Measurements from ENCODE around the gene CCDC116. TPM values are rescaled to one million over a fixed set of nuclear protein-coding genes. Genes with fewer than 3 reads are reported as not detected.

Gene CCDC116
- total RNA-seq, 1 donor from 2014 or later: not detected

- FAIRE-seq: peak; percentile 36
Observed at GRCh38 chr22:21646608-21647590, 14.3 kb downstream of the CCDC116 start.

DNA sequence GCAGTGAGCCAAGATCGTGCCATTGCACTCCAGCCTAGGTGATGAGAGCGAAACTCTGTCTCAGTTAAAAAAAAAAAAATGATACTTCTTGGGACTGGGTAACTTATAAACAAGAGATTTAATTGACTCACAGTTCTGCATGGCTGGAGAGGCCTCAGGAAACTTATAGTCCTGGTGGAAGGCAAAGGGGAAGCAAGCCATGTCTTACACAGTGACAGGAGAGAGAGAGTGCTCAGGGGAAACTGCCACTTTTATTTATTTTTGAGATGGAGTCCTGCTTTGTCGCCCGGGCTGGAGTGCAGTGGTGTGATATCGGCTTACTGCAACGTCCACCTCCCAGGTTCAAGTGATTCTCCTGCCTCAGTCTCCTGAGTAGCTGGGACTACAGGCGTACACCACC lies 17.7 kb downstream of the CCDC116 start:
- peaks cover 1% of the 10 kb centered on the region for H3K36me3 ChIP-seq (ENCODE audit: control insufficient read depth, insufficient read depth, low read length)
- H3K27me3 ChIP-seq (ENCODE audit: control insufficient read depth, insufficient read depth, low read length): no peaks in the 10 kb centered on the region
- H3K4me3 ChIP-seq (ENCODE audit: low read depth, low read length): no peak overlapping the region
- no peak for DNase-seq (ENCODE audit: low read depth)
- FAIRE-seq: no peak
- no peak for TF ChIP-seq CTCF (IDR thresholded peaks at IDR 0.05; ENCODE audit: insufficient read depth, low read length, severe bottlenecking)

More at GRCh38 chr22:21646608-21647590, 14.3 kb downstream of the CCDC116 start:
- TF ChIP-seq CTCF (IDR thresholded peaks at IDR 0.05; ENCODE audit: insufficient read depth, low read length, severe bottlenecking): peak; percentile 92
- H3K4me3 ChIP-seq (ENCODE audit: low read depth, low read length): no peak overlapping the region
- DNase-seq (ENCODE audit: low read depth): peak; percentile 69
- H3K36me3 ChIP-seq (ENCODE audit: control insufficient read depth, insufficient read depth, low read length): peaks cover 4% of the 10 kb centered on the region
- no peaks in the 10 kb centered on the region for H3K27me3 ChIP-seq (ENCODE audit: control insufficient read depth, insufficient read depth, low read length)

GRCh38 chr22:21650823-21651520 lies 18.4 kb downstream of the CCDC116 start:
- peaks cover 1% of the 10 kb centered on the region for H3K36me3 ChIP-seq (ENCODE audit: control insufficient read depth, insufficient read depth, low read length)
- no peaks in the 10 kb centered on the region for H3K27me3 ChIP-seq (ENCODE audit: control insufficient read depth, insufficient read depth, low read length)
- H3K4me3 ChIP-seq (ENCODE audit: low read depth, low read length): peak overlapping the region; percentile 64
- DNase-seq (ENCODE audit: low read depth): no peak
- no peak for TF ChIP-seq CTCF (IDR thresholded peaks at IDR 0.05; ENCODE audit: insufficient read depth, low read length, severe bottlenecking)
- no peak for FAIRE-seq

DNA sequence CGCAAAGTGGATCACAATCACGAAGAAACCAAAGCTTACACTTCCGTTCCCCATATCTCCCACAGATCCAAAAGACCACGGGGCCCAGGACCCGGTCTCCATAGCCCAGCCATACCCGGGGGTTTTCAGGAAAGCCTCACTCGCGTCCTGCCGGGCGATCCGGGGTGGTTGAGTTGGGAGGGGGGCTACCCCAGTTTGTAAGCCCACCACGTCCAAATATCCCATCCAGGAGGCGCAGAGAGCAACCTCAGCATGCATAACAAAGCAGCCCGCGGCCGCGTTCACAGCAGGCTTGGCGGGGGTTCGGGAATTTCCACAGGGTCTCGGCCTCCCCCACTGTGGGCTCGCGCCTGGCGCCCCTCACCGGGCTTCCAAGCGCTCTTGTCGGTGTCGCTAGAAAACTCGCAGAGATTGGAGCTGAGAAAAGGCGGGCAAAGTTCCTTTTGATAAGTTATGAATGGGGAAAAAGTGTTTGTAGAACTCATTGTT lies 19.0 kb downstream of the CCDC116 start:
- Histone ChIP-seq H3K36me3 (ENCODE audit: control insufficient read depth, insufficient read depth, low read length) (peaks cover 1% of the 10 kb centered on the region), H3K27me3 (ENCODE audit: control insufficient read depth, insufficient read depth, low read length) (no peaks in the 10 kb centered on the region), H3K4me3 (ENCODE audit: low read depth, low read length) (peak overlapping the region; percentile 64)
- no peak for DNase-seq (ENCODE audit: low read depth)
- no peak for TF ChIP-seq CTCF (IDR thresholded peaks at IDR 0.05; ENCODE audit: insufficient read depth, low read length, severe bottlenecking)
- no peak for FAIRE-seq

DNA sequence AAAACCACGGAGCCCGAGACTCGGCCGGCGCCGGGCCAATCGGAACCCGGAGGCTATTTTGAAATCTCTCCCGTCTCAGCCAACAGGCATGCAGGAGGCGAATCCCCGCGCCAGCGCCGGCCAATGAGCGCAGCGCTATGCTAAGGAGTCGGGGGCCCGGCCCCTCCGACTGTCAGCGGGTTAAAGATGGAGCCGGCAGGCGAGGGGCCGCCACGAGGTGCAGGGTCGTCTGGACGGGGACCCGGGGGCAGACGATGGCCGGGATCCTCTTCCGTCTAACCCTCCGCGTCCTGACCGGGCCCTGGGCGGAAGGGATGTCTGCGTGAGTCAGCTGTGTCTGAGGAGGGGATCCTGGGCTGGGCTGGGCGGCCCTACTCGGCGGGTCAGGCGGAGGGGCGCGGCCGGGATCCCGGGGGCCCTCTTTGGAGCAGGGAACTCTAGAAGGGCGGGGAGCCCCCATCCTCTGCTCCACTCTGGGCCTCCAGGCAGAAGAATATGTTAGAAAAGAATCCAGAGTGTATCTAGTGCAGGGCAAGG lies 19.5 kb downstream of the CCDC116 start:
- DNase-seq (ENCODE audit: low read depth): peak; percentile 69
- FAIRE-seq: no peak
- Histone ChIP-seq H3K4me3 (ENCODE audit: low read depth, low read length) (peak overlapping the region; percentile 64), H3K27me3 (ENCODE audit: control insufficient read depth, insufficient read depth, low read length) (no peaks in the 10 kb centered on the region), H3K36me3 (ENCODE audit: control insufficient read depth, insufficient read depth, low read length) (peaks cover 1% of the 10 kb centered on the region)
- no peak for TF ChIP-seq CTCF (IDR thresholded peaks at IDR 0.05; ENCODE audit: insufficient read depth, low read length, severe bottlenecking)

Measured in bronchial epithelial cell (primary cell).